GM20431 (cell line): ENCODE results near the gene PKN1.

ENCODE experiments used
- in situ Hi-C: fragments of 300-500 bp; cut with MseI, MboI; formaldehyde crosslinking; loops from one replicate; pipeline ENCODE4 v1.15.0; 2020; ENCODE audit warnings: low sequenced_read_pairs; ENCODE audit not compliant: unreplicated experiment

PKN1 gene

DNA sequence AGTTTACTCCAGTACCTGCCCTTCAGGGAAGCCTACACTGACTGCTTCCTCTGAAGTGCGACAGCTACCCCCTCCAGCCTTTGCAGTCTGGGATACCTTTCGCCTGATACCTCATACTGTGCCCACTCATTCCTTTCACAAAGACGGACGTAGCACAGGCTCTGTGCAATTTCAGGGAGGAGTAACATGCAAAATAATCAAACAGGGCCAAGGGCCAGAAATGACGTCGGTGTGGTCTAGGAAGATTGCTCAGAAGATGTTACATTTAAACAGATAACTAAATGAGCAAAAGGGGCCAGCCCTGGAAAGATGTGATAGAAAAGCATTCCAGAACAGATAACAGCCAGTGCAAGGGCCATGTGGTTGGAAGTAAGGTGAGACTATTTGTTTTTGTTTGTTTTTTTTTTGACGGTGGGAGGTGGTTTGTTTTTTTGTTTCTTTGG lies 7.4 kb upstream of the PKN1 start:
- in situ Hi-C loops = no loop called here

DNA sequence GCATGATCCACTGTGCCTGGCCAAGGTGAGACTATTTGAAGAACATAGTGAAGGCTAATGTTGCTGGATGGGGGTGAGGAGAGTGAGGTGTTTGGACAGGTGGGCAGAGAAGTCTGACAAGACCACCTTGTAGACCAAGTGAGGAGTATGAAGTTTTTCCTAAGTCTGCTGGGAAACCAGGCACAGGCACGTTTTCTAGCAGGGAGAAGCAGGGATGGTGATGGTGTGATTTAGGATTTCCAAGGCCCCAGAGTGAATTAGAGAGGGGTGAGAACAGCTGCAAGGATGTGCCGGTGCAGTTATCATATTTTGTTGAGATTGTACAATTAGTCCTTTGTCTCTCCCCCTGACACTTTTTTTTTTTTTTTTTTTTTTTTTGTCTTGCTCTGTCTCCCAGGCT lies 5.6 kb upstream of the PKN1 start:
- in situ Hi-C loops = no loop called here

DNA sequence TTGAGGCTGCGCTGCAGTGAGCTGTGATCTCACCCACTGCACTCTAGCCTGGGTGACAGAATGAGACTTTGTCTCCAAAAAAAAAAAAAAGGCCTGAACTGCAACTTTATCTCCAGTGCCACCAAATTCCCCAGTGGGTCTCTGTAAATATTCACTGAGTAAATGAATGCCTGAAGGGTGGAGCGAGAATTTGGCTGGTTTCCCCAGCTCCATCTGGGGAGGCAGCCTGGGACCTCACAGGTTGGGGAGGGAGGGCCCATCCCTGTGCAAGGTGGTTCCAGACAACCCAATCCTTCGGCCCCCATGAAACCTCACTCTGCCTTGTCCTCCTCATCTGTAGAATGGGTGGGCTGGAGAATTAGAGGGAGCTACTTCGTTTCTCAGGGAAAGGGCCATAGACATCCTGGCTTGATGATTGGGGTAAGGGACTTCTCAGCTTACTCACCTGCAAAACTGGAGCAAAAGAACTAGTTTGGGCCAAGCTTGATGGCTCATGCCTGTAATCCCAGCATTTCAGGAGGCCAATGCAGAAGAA lies 4.2 kb upstream of the PKN1 start:
- in situ Hi-C loops = no loop called here

DNA sequence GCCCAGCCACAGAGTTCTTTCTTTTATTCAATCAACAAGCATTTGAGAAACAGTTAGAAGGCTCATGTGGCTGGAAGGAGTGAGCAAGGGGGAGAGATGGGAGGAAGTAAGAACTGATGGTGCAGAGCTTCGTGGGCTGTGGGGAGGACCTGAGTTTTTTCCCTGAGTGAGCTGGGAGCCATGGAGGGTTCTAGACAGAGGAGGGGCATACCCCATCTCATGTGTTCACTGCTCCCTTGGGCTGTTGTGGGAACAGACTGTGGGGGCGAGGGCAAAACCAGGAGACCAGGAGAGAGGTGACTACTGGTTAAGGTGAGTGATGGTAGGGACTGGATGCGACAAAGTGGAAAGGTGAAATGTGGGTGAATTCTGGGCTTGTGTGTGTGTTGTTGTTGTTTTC lies 2.4 kb upstream of the PKN1 start:
- in situ Hi-C loops = no loop called here

DNA sequence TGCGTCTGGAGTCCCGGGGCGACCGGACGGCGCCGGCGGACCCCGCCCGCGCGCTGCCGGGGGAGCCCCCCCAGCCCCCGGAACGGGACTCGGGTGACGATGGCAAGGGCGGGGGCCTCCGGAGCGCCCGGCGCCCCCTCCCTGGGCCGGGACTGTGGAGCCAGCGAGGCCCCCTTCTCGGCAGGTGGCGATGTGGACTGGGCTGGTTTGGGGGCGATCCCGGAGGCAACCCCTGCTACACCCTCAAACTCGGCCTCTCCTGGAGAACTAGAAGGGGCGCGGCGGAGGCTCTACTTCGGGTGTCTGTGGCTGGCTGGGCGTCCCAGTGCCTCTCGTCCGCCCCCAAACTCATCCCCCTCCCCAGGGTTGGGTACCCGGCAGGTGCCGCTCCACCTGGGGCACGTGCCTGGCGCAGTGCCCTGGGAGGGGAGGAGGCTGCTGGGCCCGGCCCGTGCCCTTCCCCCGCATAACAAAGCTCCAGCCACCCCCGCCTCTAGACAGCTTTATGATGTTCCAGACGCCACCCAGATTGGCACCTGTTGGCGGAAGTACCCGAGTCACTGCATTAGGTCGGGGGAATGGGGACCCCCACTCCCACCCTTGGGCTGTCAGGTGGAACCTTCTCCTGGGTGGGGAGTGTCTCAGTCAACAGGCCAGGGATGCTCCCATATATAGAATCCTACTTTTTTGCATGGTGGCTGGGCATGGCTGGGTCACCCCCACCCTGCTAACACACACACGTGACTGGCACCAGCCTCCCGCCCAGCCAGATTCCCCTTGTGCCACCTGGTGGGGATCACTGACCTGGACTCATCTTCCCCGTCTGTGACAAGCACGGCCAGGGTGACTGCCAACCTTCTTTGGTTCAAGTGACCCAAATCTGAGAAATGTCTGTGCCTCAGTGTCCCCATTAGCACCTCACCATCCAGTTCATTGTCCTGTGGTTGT lies 722 bp downstream of the PKN1 start:
- in situ Hi-C loops = no loop called here

DNA sequence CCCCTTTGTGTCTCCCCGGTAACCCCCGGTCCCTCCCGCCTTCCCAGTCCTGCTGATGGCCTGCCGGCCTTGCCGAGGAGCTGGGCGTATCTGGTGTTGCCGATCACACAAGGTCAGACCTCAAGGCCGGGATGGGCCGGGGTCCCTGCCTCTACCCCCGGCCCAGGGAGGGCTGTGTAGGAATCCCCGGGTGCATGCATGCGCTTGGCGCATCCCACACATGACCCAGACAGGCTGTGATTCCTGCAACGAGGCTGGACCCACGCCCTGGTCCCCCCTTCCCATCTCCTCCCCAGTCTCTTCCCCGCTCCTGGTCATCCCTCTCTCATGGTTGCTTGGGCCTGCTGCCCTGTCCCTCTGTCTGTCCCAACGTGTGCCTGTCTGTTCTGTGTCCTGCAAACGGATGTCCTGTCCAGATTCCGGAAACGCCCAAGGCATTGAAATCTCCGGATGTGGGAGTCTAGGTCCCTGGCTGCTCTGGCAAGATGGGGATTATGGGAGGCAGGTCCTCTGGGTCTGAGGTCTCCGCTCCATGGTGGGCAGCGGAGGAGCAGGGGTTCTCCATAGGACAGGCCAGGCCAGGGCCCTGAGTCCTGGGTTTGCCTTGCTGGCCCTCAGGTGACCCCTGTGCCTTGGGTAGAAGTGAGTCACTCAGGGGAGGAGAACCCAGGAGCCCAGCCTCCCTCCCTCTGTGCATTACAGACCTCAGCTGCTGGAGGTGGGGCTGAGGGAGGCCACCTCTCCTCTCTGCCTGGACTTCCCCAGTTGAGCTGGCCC lies 1.6 kb downstream of the PKN1 start:
- in situ Hi-C loops = no loop called here

DNA sequence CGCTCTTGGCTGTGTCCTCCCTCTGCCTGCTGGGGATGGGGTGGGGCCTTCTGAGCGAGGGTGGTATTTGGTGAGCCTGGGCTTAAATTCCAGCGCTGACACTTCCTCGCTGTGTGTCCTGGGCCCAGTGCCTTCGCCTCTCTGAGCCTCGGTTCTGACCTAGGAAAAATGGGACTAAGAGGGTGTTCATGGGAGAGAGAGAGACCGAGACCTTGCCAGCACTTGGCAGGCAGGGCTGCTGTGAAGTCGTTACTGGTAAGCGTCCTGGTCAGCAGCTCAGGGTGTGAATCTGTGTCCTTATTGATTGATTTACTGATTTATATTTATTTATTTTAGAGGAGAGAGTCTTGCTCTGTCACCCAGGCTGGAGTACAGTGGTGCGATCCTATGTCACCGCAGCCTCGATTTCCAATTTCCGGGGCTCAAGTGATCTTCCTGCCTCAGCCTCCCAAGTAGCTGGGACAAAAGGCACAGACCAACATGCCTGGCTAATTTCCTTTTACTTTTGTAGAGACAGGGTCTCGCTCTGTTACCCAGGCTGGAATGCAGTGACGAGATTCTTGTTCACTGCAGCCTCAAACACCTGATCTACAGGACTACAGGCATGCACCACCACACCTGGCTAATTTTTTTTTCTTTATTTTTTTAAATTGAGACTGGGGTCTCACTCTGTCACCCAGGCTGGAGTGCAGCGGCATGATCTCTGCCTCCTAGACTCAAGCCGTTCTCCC lies 2.4 kb downstream of the PKN1 start:
- in situ Hi-C loops = no loop called here

DNA sequence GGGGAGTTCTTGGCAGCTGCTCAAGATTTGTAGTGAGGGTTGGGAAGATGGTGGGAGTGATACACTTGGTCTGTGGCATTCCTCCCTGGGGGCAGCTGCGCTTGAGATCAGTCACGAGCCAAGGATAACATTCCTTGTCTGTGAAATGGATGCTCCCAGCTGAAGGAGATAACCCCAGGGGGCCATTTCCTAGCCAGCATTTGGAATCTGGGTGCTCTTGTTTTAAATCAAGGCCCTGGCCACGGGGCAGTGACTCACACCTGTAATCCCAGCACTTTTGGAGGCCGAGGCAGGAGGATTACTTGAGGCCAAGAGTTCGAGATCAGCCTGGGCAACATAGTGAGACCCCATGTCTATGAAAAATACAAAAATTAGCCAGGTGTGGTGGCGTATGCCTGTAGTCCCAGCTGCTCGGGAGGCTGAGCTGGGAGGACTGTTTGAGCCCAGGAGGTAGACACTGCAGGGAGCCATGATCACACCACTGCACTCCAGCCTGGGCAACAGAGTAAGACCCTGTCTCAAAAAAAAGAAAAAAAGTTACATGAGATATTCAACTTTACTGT lies 4.6 kb downstream of the PKN1 start:
- in situ Hi-C loops = no loop called here

DNA sequence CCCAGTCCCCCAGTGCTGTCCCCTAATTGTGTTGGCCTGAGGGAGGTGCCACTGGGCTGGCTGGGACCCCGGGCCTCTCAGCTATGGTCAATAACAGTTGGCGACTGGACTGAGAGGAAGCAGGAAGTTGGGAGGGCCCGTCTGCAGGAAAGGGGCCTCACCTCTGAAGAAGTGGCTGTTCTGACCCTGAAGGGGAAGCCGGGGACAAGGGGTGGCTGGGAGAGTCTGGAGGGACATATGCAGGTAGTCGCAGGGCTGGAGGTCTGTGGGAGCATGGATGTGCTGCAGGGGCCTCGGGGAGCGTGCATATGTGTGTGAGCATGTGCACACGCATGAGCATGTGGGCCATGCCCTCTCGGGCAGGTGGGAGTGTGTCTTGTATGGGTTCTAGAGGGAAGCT lies 5.9 kb downstream of the PKN1 start:
- in situ Hi-C loops = no loop called here

DNA sequence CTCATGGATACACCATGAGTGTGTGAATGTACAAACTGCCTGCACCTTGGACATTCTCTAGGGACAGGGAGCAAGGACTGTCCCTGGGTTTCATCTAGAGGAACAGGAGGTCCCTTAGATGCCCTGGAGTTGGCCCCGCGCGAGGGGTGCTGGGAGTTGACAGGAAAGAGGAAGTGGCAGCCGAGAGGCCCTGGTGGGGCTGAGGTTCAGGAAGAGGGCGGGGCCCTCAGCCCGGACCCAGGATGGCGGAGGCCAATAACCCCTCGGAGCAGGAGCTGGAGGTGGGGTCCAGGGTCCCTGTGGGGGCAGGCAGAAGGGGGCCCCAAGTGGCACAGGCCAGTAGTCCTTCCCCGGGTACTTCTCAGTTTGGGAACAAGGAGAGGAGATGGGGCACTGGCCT lies 6.9 kb downstream of the PKN1 start:
- in situ Hi-C loops = no loop called here

DNA sequence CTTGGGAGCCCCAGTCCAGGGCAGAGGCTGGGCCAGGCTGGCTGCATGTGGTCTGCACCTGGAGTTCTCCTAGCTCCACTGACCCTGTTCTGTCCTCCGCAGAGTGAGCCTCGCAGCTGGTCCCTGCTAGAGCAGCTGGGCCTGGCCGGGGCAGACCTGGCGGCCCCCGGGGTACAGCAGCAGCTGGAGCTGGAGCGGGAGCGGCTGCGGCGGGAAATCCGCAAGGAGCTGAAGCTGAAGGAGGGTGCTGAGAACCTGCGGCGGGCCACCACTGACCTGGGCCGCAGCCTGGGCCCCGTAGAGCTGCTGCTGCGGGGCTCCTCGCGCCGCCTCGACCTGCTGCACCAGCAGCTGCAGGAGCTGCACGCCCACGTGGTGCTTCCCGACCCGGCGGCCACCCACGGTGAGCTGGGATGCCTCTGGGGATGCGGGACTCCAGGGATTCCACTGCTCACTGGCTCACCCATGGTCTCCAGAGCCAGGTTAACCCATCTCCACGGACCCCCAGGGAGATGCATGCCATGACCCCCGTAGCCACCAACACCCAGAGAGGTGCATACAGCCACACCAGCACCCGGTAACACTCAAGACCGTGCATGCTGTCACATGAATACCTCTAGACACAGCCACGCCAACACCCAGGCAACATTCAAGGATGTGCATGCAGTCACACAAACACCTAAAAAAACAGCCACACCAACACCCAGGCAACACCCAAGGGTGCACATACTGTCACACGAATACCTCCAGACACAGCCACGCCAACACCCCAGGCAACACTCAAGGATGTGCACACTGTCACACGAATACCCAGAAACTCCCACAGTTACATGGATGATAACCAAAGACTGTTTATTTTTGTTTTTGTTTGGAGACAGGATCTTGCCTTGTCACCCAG lies 8.2 kb downstream of the PKN1 start:
- in situ Hi-C loops = no loop called here

DNA sequence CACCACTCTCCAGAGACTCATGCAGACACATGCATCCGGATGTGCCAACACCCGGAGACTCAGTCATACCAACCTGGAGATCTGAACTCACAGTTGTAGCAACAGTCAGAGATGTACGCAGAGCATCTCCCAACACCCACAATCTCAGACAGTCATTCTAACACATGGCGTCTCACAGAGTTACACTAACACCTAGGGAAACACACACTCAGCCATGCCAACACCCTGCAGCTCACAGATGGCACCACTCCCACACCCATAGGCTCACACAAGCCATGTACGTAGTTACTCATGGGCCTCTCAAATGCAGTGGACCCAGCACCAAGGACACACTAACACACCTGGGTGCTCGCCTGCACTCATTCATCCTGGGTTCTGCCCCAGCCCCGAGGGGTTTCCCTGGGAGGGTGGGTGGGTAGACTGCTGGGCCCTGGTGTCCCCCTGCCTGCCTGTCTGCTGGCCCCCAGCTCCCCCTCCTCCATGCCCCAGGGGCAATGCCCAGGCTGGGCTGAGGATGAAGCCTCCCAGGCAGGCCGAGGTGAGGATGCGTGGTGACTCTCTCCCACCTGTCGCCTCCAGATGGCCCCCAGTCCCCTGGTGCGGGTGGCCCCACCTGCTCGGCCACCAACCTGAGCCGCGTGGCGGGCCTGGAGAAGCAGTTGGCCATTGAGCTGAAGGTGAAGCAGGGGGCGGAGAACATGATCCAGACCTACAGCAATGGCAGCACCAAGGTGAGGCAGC lies 10.0 kb downstream of the PKN1 start:
- in situ Hi-C loops = no loop called here

DNA sequence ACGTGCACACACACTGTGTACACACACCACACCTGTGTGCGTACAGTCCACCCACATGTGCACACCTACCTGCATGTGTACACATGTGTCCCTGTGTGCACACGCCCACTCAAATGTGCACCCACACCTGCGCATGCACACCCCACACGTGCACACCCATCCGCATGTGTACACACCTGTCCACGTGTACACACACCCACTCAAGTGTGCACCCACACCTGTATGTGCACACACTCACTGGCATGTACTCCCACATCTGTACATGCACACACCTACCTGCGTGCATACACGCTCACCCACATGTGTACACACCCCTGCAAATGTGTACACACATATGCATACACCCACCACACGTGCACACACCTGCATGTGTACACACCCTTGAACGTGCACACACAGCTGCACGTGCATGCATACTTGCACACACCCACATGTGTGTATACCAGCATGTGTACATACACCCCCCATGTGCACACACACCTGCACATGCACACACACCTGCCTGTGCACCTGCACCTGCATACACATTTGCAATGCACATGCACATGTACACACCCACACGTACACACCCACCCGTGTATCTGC lies 10.6 kb downstream of the PKN1 start:
- in situ Hi-C loops = no loop called here

DNA sequence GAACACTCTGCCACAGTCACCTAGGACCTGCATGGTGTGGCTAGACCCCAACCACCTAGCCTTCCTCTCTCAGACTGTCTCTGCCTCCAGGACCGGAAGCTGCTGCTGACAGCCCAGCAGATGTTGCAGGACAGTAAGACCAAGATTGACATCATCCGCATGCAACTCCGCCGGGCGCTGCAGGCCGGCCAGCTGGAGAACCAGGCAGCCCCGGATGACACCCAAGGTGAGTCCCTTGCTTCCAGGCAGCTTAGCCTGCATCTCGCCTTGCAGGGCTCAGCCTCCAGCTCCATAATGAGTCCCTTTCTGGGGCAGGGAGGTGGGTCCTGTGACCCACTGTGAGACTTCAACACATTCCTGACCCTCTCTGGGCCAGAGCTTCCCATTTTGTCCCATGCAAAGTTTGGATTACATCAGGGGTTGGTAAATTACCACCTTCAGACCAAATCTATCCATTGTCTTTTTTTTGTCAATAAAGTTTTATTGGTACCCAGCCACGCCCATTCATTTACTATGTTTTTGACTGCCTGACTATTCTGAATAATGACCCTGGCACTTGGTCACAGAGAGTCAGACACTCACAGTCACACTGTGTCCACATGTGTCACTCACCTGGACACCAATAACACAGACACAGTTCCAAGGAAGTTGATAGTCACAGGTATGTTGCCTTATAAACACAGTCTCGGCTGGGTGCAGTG lies 13.4 kb downstream of the PKN1 start:
- in situ Hi-C loops = no loop called here

DNA sequence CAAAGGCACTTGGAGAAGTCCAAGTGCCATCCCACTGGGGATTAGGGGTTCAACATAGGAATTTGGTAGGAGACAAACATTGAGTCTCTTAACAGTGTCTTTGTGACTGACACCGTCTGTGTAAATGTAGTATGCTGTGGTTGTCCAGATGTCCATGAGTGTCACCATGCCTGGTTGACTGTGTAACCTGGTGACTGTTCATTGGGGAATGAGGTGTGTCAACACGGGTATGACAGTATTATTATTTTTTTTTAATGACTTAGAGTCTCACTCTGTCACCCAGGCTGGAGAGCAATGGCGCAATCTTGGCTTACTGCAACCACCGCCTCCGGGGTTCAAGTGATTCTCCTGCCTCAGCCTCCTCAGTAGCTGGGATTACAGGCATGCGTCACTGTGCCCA lies 16.2 kb downstream of the PKN1 start:
- in situ Hi-C loops = no loop called here

DNA sequence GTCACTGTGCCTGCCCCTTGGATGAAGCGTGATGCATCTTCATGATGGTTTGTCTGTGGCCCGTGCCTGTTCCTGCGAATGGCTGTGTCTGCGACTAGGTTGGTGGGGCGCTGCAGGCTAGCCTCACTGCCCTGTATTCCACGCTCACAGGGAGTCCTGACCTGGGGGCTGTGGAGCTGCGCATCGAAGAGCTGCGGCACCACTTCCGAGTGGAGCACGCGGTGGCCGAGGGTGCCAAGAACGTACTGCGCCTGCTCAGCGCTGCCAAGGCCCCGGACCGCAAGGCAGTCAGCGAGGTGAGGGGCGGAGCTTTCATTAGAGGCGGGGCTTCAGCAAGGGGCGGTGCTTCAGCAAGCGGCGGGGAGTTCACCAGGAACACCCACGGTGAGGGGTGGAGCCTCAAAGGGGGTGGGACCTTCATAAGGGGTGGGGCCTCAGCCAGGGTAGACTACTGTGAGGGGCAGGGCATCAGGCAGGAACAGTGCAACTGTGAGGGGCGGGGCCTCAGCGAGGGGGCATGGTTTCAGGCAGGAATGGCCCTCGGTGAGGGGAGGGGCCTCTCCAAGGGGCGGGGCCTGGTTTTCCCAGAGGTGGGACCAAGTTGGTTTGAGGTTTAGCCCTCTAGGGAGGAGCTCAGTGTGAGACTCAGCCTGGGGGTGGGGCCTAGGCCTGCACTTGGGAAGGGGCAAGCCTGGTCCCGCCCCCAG lies 17.2 kb downstream of the PKN1 start:
- in situ Hi-C loops = no loop called here

DNA sequence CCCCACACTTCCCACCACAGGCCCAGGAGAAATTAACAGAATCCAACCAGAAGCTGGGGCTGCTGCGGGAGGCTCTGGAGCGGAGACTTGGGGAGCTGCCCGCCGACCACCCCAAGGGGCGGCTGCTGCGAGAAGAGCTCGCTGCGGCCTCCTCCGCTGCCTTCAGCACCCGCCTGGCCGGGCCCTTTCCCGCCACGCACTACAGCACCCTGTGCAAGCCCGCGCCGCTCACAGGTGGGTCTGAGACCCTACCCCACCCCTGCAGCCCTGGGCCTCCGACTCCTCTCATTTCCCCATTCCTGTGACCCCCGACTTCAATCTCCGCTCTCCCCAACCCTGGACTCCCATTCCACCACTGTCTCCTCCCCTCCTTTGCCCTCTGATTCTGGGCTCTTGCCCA lies 17.8 kb downstream of the PKN1 start:
- in situ Hi-C loops = no loop called here
